BLaER1 treated with 17β-estradiol and CSF1 and Interleukin-3, amounts not matched to agents 10 nM and 100 nM (cell line): ENCODE results near the gene BCAS3.

Experiments used
- H3K27ac ChIP-seq, 11 experiments: shearing (Covaris generic); formaldehyde crosslinking; 2 replicates each; pipeline ENCODE4 v1.8.1; 2022
- H3K27me3 ChIP-seq, 11 experiments: shearing (Covaris generic); formaldehyde crosslinking; 2 replicates each; pipeline ENCODE4 v1.8.1; 2022
- H3K36me3 ChIP-seq, 11 experiments: shearing (Covaris generic); formaldehyde crosslinking; 2 replicates each; pipeline ENCODE4 v1.8.1; 2022
- H3K4me1 ChIP-seq, 10 experiments: shearing (Covaris generic); formaldehyde crosslinking; 2 replicates each; pipeline ENCODE4 v1.8.1; 2022
- H3K4me2 ChIP-seq, 11 experiments: shearing (Covaris generic); formaldehyde crosslinking; 2 replicates each; pipeline ENCODE4 v1.8.1; 2022
- H3K4me3 ChIP-seq, 10 experiments: shearing (Covaris generic); formaldehyde crosslinking; 2 replicates each; pipeline ENCODE4 v1.8.1; 2022
- H3K9ac ChIP-seq, 11 experiments: shearing (Covaris generic); formaldehyde crosslinking; 2 replicates each; pipeline ENCODE4 v1.8.1; 2022
- H3K9me3 ChIP-seq, 11 experiments: shearing (Covaris generic); formaldehyde crosslinking; replicated peaks in 1 of 11; 2 replicates each; pipeline ENCODE4 v1.8.1; 2022
- H4K20me1 ChIP-seq, 11 experiments: shearing (Covaris generic); formaldehyde crosslinking; 2 replicates each; pipeline ENCODE4 v1.8.1; 2022
- Cebpa-rat ChIP-seq, 11 experiments: shearing (Covaris generic); IDR thresholded peaks; 2 replicates each; pipeline ENCODE4 v1.8.1; 2022

The BCAS3 gene

DNA sequence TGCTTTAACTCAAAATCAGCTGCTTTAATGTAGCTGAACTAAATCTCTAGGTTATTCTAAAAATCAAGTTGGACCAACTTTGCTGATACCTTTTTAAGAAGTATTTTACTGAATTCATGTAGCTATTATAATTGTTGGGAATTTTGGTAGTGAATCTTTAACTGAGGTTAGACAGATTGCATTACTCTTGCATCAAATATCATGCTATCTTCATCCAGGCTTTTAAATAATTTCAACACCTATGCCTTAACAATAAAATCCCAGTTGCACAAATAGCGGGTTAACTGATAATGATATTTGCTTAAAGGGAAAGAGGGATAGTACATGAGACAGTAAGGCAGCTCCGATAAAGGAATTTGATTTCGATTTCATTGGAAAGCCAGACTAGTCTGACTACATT, 480.7 kb downstream of the BCAS3 start:
- Histone ChIP-seq H3K9me3 (0 out of 22 replicates have a peak, but pooled peaks cover 0 to 4% (median 0%) of the 10 kb centered on the region in 11 experiments), H3K36me3 (no peaks in the 10 kb centered on the region), H3K27ac (no peak overlapping the region), H3K4me1 (peaks cover 0 to 13% (median 0%) of the 10 kb centered on the region in 10 experiments; a peak in 4 of 20 replicates), H3K27me3 (no peaks in the 10 kb centered on the region), H4K20me1 (no peaks in the 10 kb centered on the region), H3K9ac (no peak overlapping the region), H3K4me3 (no peak overlapping the region), H3K4me2 (no peak overlapping the region)
- TF ChIP-seq Cebpa-rat (IDR thresholded peaks at IDR 0.05): no peak

DNA sequence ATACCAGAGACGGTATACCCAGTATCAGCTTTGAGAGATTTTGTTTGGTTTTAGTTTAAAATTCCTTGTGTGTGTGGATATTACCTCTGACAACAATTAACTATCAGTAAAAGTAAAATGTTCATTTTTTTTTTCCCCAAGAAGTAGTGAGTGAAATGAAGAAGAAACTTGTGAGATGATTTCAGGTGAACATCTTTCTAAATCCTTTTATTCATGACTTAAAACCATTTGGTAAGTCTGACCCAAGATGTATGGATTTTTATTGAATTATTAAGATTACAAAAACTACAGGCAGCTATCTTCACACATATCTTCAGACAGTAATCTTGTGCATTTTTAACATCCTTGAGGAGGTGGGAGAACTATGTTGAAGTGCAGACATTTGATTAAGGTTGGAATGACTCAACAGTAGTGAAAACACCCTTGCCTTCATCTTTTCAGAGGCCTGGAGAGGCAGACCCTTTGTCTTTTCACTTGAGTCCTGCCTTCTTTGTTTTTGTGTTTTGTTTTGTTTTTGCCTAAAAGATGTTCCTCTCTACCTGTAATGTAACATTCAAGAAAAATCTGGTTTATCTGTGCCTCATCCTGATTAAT, 481.7 kb downstream of the BCAS3 start:
- Histone ChIP-seq H3K9ac (no peak overlapping the region), H3K27ac (no peak overlapping the region), H3K36me3 (no peaks in the 10 kb centered on the region), H3K27me3 (no peaks in the 10 kb centered on the region), H3K9me3 (peaks cover 0 to 3% (median 0%) of the 10 kb centered on the region in 11 experiments; a peak in 5 of 22 replicates), H4K20me1 (no peaks in the 10 kb centered on the region), H3K4me2 (no peak overlapping the region), H3K4me3 (no peak overlapping the region), H3K4me1 (peaks cover 0 to 13% (median 0%) of the 10 kb centered on the region in 10 experiments; a peak in 4 of 20 replicates)
- TF ChIP-seq Cebpa-rat (IDR thresholded peaks at IDR 0.05): no peak

DNA sequence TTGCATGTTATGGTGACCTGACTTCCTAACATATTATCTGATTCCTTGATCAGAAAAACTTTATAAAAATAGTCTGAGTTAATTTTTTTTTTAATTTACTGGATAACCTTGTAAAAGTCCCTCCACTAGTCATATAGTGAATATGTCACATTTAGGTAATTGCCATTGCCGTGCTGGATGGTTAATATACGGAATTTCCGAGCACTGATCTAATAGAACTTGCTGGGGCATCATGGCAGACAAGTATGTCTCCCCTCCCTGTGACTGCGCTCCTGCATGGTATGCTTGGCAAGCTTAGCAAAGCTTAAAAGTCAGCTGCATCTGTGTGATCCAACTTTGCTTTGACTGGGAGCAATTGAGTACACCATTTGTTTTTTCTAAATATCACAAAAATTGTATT, 482.6 kb downstream of the BCAS3 start:
- Histone ChIP-seq H3K36me3 (no peaks in the 10 kb centered on the region), H3K9me3 (peaks cover 0 to 9% (median 0%) of the 10 kb centered on the region in 11 experiments; a peak in 5 of 22 replicates), H3K4me1 (peaks cover 0 to 13% (median 0%) of the 10 kb centered on the region in 10 experiments; a peak in 4 of 20 replicates), H3K27me3 (no peaks in the 10 kb centered on the region), H4K20me1 (no peaks in the 10 kb centered on the region), H3K9ac (no peak overlapping the region), H3K4me3 (no peak overlapping the region), H3K27ac (no peak overlapping the region), H3K4me2 (no peak overlapping the region)
- TF ChIP-seq Cebpa-rat (IDR thresholded peaks at IDR 0.05): no peak

DNA sequence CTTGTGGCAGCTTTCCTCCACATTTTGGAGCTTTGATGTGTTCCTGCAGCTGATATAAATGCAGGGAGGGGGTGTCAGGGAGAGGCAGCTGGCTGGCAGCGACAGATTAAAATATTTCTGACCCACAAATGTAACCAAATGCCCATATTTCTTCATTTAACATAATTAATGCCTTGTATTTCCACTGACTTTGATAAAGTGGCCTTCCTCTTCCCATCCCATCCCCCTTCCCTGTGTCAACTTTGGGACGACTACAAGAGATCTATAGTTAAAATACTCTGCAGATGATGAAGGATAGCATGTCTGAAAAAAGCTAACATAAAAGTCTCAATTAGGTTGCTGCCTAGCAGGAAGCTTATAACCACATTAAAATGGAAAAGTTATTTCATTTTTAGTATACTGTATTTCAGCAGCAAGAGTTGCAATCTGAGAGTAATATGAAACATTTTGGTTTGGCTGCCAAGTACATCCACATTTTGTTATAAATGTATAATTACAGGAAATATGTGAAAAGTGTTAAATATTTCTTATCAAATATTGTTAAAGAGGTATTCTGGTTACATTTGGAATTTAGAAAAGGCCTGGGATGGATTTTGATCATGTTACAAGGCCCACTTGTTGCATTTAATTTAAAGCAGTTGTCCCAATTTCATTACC, 483.3 kb downstream of the BCAS3 start:
- Histone ChIP-seq H3K4me2 (peak overlapping the region in 2 of 11 experiments; percentile 16 to 20; a peak in 1 of 22 replicates), H3K4me1 (peaks cover 0 to 13% (median 0%) of the 10 kb centered on the region in 10 experiments; a peak in 4 of 20 replicates), H3K4me3 (no peak overlapping the region)

DNA sequence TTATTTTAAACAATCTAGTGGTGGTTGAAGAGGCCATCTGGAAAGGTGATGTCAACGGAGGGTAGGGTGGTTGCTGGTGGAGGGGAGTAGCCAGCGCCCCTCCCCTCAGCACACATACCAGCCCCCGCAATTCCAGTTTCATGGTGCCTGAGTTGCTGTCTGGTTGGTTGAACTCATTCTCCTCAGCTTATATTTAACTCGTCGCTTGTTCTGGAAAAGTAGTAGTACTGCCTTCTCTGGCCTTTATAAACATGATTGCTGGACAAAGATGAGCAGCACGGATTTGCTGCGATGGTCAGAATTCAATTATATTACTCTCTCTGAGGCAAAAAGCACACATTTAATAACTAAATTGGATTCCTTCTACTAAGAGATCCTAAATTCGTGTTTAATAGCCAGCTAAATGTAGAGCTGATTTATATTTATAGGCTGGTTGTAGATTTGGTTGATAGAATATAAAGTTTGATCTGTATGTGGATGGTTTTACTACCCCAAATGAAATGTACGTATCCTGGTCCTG, 484.0 kb downstream of the BCAS3 start:
- H3K4me1 ChIP-seq: peaks cover 0 to 13% (median 0%) of the 10 kb centered on the region in 10 experiments; a peak in 4 of 20 replicates
- TF ChIP-seq Cebpa-rat (IDR thresholded peaks at IDR 0.05): no peak
- no peak overlapping the region for H3K4me2 ChIP-seq
- no peak overlapping the region for H3K9ac ChIP-seq
- no peaks in the 10 kb centered on the region for H3K36me3 ChIP-seq
- no peak overlapping the region for H3K27ac ChIP-seq
- peaks cover 0 to 9% (median 0%) of the 10 kb centered on the region in 11 experiments; a peak in 5 of 22 replicates for H3K9me3 ChIP-seq
- H4K20me1 ChIP-seq: no peaks in the 10 kb centered on the region
- no peak overlapping the region for H3K4me3 ChIP-seq
- no peaks in the 10 kb centered on the region for H3K27me3 ChIP-seq

More for the DNA sequence above, 483.3 kb downstream of the BCAS3 start:
- no peak for TF ChIP-seq Cebpa-rat (IDR thresholded peaks at IDR 0.05)
- Histone ChIP-seq H3K9me3 (peaks cover 0 to 9% (median 0%) of the 10 kb centered on the region in 11 experiments; a peak in 5 of 22 replicates), H3K36me3 (no peaks in the 10 kb centered on the region), H4K20me1 (no peaks in the 10 kb centered on the region), H3K9ac (no peak overlapping the region), H3K27ac (no peak overlapping the region), H3K27me3 (no peaks in the 10 kb centered on the region)

DNA sequence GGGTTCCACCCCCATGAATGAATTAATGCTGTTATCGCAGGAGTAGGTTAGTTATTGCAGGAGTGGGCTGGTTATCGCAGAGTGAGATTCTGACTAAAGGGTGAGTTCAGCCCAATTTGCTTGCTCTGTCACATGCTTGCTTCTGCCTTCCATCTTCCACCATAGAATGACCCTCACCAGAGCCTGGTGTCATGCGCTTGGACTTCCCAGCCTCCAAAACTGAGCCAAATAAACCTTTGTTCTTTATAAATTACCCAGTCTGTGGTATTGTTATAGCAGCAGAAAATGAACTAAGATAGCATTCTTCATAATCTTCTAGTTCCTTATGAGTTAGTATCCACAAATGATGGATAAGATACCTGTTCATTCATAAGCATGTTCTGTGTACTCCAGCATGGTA, 486.9 kb downstream of the BCAS3 start:
- Histone ChIP-seq H3K9me3 (peaks cover 0 to 9% (median 0%) of the 10 kb centered on the region in 11 experiments; a peak in 5 of 22 replicates), H3K9ac (no peak overlapping the region), H3K4me1 (peaks cover 0 to 13% (median 0%) of the 10 kb centered on the region in 10 experiments; a peak in 4 of 20 replicates), H3K36me3 (no peaks in the 10 kb centered on the region), H3K4me3 (no peak overlapping the region), H4K20me1 (no peaks in the 10 kb centered on the region), H3K4me2 (no peak overlapping the region), H3K27me3 (no peaks in the 10 kb centered on the region), H3K27ac (no peak overlapping the region)
- no peak for TF ChIP-seq Cebpa-rat (IDR thresholded peaks at IDR 0.05)

DNA sequence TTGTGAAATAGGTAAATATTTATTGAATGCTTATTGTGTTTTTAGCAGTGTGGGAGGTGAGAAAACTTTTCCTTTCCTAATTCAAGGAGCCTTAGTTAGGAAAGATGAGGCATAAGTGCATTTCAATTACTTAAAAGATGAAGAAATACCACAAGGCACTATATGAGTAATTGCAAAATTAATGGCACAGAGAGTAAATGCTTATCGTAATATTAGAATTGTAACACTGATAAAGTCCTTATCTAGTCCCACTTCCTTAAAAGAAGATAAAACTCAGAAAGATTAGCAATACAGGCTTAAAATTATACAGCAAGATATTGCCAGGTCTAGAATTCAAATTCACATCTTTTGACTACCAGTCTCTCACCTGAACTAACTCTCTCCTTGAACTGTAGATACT, 489.4 kb downstream of the BCAS3 start:
- no peak for TF ChIP-seq Cebpa-rat (IDR thresholded peaks at IDR 0.05)

DNA sequence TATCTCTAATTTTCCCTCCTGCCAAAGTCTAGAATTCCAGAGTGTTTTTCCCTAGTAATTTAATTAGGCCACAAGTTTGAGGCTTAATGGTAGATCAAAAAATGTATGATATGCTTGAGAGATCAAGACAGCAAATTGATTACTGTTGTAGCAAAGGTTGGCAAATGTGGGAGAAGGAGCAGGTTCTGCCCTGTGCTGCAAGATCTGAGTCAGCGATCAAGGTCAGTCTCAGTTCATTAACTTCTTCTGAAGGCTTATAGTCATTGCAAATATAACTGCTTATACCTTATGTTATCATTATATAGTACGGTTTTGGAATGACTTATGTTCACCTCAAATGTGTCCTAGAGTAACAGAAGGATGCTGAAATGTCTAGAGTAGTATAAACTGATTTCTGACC, 490.9 kb downstream of the BCAS3 start:
- Histone ChIP-seq H3K27me3 (no peaks in the 10 kb centered on the region), H3K4me3 (no peak overlapping the region), H3K4me1 (no peaks in the 10 kb centered on the region), H3K9ac (no peak overlapping the region), H3K4me2 (no peak overlapping the region), H4K20me1 (no peaks in the 10 kb centered on the region), H3K27ac (no peak overlapping the region), H3K36me3 (peaks cover 0 to 3% (median 0%) of the 10 kb centered on the region in 11 experiments; a peak in 2 of 22 replicates), H3K9me3 (peaks cover 0 to 14% (median 0%) of the 10 kb centered on the region in 11 experiments; a peak in 6 of 22 replicates)
- TF ChIP-seq Cebpa-rat (IDR thresholded peaks at IDR 0.05): no peak

More for the DNA sequence above, 489.4 kb downstream of the BCAS3 start:
- H3K4me1 ChIP-seq: no peaks in the 10 kb centered on the region
- H3K9me3 ChIP-seq: peaks cover 0 to 14% (median 0%) of the 10 kb centered on the region in 11 experiments; a peak in 5 of 22 replicates
- peaks cover 0 to 3% (median 0%) of the 10 kb centered on the region in 11 experiments; a peak in 1 of 22 replicates for H3K36me3 ChIP-seq
- no peak overlapping the region for H3K4me2 ChIP-seq
- H3K27me3 ChIP-seq: no peaks in the 10 kb centered on the region
- no peak overlapping the region for H3K27ac ChIP-seq
- H4K20me1 ChIP-seq: no peaks in the 10 kb centered on the region
- no peak overlapping the region for H3K9ac ChIP-seq
- no peak overlapping the region for H3K4me3 ChIP-seq

DNA sequence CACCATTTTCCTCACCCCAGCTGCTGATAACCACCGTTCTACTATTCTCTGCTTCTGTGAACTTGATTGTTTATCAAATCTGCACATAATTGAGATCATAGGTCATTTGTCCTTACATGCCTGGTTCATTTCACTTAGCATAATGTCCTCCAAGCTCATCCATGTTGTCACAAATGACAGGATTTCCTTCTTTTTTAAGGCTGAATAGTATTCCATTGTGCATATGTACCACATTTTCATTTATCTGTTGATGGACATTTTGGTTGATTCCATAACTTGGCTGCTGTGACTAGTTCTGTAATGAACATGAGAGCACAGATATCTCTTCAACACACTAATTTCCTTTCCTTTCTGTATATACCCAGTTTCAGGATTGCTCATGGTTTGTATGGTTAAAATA, 496.7 kb downstream of the BCAS3 start:
- no peak overlapping the region for H3K9ac ChIP-seq
- no peaks in the 10 kb centered on the region for H4K20me1 ChIP-seq
- no peaks in the 10 kb centered on the region for H3K27me3 ChIP-seq
- H3K9me3 ChIP-seq: peaks cover 0 to 5% (median 0%) of the 10 kb centered on the region in 11 experiments; a peak in 1 of 22 replicates
- H3K4me1 ChIP-seq: peaks cover 0 to 3% (median 0%) of the 10 kb centered on the region in 10 experiments; a peak in 3 of 20 replicates
- TF ChIP-seq Cebpa-rat (IDR thresholded peaks at IDR 0.05): no peak
- no peak overlapping the region for H3K4me2 ChIP-seq
- H3K4me3 ChIP-seq: no peak overlapping the region
- H3K27ac ChIP-seq: no peak overlapping the region
- peaks cover 0 to 3% (median 0%) of the 10 kb centered on the region in 11 experiments; a peak in 2 of 22 replicates for H3K36me3 ChIP-seq
